K562 (cell line): ENCODE data around the gene PSMD14. TPM values are rescaled to one million over a fixed set of nuclear protein-coding genes. Genes with fewer than 3 reads are reported as not detected.
A peak's percentile ranks its signal among the peaks of the same experiment; 100 is the strongest.
"Not testable (repeated sequence)": the region's sequence is repeated elsewhere in the genome, so short reads cannot be mapped to it uniquely, and the experiment has no call there.

ENCODE experiments used
- ATAC-seq: fragments of 200-7000 bp; cut with Tn5 transposase; 3 replicates; pipeline ENCODE4 v1.9.1; 2020; ENCODE audit warnings: moderate library complexity
- BruUV-seq: library from RNA; stranded (reverse); fragments of 400-500 nt; replicated peaks from 2 replicates; lab custom pipeline; 2021; lab: Mats Ljungman, UMichigan
- CTCF ChIA-PET: fragments of 300-600 bp; formaldehyde crosslinking; extraction: SDS; loops from one replicate; lab custom pipeline; 2021; ENCODE audit warnings: low intra/inter-chr PET ratio; lab: Yijun Ruan, JAX
- POLR2A ChIA-PET: fragments of 300-600, 350-650 bp; sonication (Branson Sonifier 250); formaldehyde crosslinking; extraction: SDS; loops from one replicate; lab custom pipeline; 2021; ENCODE audit warnings: antibody characterized with exemption, inconsistent platforms; lab: Yijun Ruan, JAX
- DNase-seq, 4 experiments: peaks; one replicate each; pipeline versions ENCODE4 v3.0.0 to v3.0.0-alpha.2; 2011 to 2018; ENCODE audit warnings: low spot score in 3 of 4, mixed read lengths in 3 of 4; ENCODE audit errors: extremely low read depth in 1 of 4
- FAIRE-seq: peaks from 2 replicates; lab custom pipeline; 2011; peaks lifted over from hg19 to GRCh38; lab: Jason Lieb, UNC
- H2AFZ ChIP-seq: 2 replicates; pipeline ENCODE4 v1.6.0; 2011; ENCODE audit warnings: low read depth, low read length, control low read depth, inconsistent platforms
- H3K27ac ChIP-seq: fragments of 200-600 bp; 3 replicates; pipeline ENCODE4 v1.8.0; 2011; ENCODE audit warnings: low read depth, mild to moderate bottlenecking, control low read depth, inconsistent platforms, low read length, moderate library complexity, mixed read lengths; ENCODE audit errors: extremely low read depth
- H3K27me3 ChIP-seq, 2 experiments: fragments of 300-600 bp in 1 of 2; 2 replicates in 1 of 2; 3 replicates in 1 of 2; pipeline versions ENCODE4 v1.6.0 to v1.8.0; 2011; ENCODE audit warnings: inconsistent platforms in 2 of 2, low read length in 2 of 2, mild to moderate bottlenecking in 1 of 2, mixed read lengths in 1 of 2, moderate library complexity in 1 of 2; ENCODE audit not compliant: control insufficient read depth in 2 of 2, insufficient read depth in 2 of 2
- H3K36me3 ChIP-seq: fragments of 300-600 bp; 3 replicates; pipeline ENCODE4 v1.8.0; 2011; ENCODE audit warnings: mild to moderate bottlenecking, low read length, inconsistent platforms; ENCODE audit not compliant: control insufficient read depth, insufficient read depth
- H3K4me1 ChIP-seq, 2 experiments: fragments of 200-600 bp in 1 of 2; replicated peaks in 1 of 2; 2 replicates in 1 of 2; 3 replicates in 1 of 2; pipeline versions ENCODE4 v1.5.1 to v1.8.0; 2011; ENCODE audit warnings: inconsistent platforms in 2 of 2, low read length in 2 of 2, mild to moderate bottlenecking in 1 of 2, mixed read lengths in 1 of 2, moderate library complexity in 1 of 2; ENCODE audit not compliant: control insufficient read depth in 2 of 2, insufficient read depth in 2 of 2
- H3K4me2 ChIP-seq: 2 replicates; pipeline ENCODE4 v1.6.1; 2011; ENCODE audit warnings: low read length, control low read depth, inconsistent platforms, mixed read lengths; ENCODE audit not compliant: insufficient read depth
- H3K4me3 ChIP-seq: fragments of 200-600 bp; sonication (generic), shearing (Covaris generic); 2 replicates; pipeline ENCODE4 v1.5.1; 2016; ENCODE audit warnings: control low read depth, inconsistent platforms
- H3K79me2 ChIP-seq: fragments of 200-600 bp; 3 replicates; pipeline ENCODE4 v1.8.0; 2011; ENCODE audit warnings: low read length, inconsistent platforms; ENCODE audit not compliant: control insufficient read depth, insufficient read depth
- H3K9ac ChIP-seq, 2 experiments: 2 replicates each; pipeline versions ENCODE4 v1.6.0 to v1.6.1; 2011; ENCODE audit warnings: low read depth in 2 of 2, low read length in 2 of 2, control low read depth in 1 of 2, inconsistent platforms in 1 of 2, mild to moderate bottlenecking in 1 of 2, mixed read lengths in 1 of 2; ENCODE audit not compliant: insufficient read depth in 1 of 2
- H3K9me1 ChIP-seq: one replicate; pipeline ENCODE4 v1.6.0; 2011; ENCODE audit warnings: inconsistent platforms, mild to moderate bottlenecking, low read length, moderate library complexity; ENCODE audit not compliant: control insufficient read depth, insufficient read depth
- H3K9me3 ChIP-seq: replicated peaks from 2 replicates; pipeline ENCODE4 v1.5.1; 2011; ENCODE audit warnings: low read depth, low read length, inconsistent platforms; ENCODE audit not compliant: control insufficient read depth, insufficient read depth
- H4K20me1 ChIP-seq: replicated peaks from 2 replicates; pipeline ENCODE4 v1.6.1; 2011; ENCODE audit warnings: low read length, inconsistent platforms, mixed read lengths; ENCODE audit not compliant: control insufficient read depth, insufficient read depth
- CBFB ChIP-seq: sonication (generic); formaldehyde crosslinking; IDR thresholded peaks from 2 replicates; pipeline ENCODE4 v1.4.0; 2020; ENCODE audit warnings: mild to moderate bottlenecking, missing genetic modification reagents
- MNT ChIP-seq, 2 experiments: fragments of 450-650 bp; conservative IDR thresholded peaks; 2 replicates each; pipeline ENCODE4 v1.6.1; 2017; ENCODE audit warnings: mild to moderate bottlenecking in 2 of 2, moderate library complexity in 2 of 2
- MXD1 ChIP-seq: fragments of 250-450 bp; sonication (Bioruptor Pico); IDR thresholded peaks from 2 replicates; pipeline ENCODE4 v1.8.0; 2021; ENCODE audit warnings: borderline replicate concordance, mild to moderate bottlenecking, moderate library complexity; ENCODE audit not compliant: poor library complexity, severe bottlenecking
- POLR2AphosphoS5 ChIP-seq: IDR thresholded peaks from 2 replicates; pipeline ENCODE4 v1.6.1; 2011; ENCODE audit warnings: mild to moderate bottlenecking, low read depth, low read length, moderate library complexity; ENCODE audit not compliant: control insufficient read depth, insufficient read depth
- ZBTB33 ChIP-seq: sonication (generic); formaldehyde crosslinking; IDR thresholded peaks from 2 replicates; pipeline ENCODE4 v1.8.1; 2023; ENCODE audit warnings: mild to moderate bottlenecking, missing genetic modification reagents
- ZNF282 ChIP-seq: sonication (generic); formaldehyde crosslinking; IDR thresholded peaks from 2 replicates; pipeline ENCODE4 v1.8.1; 2023; ENCODE audit warnings: missing genetic modification reagents
- ZNF398 ChIP-seq: fragments of 250-450 bp; sonication (Bioruptor Pico); IDR thresholded peaks from 2 replicates; pipeline ENCODE4 v1.8.0; 2021; ENCODE audit warnings: moderate library complexity, mild to moderate bottlenecking, inconsistent platforms
- ZNF584 ChIP-seq: fragments of 200-800 bp; sonication (Bioruptor generic); IDR thresholded peaks from 2 replicates; pipeline ENCODE4 v1.6.1; 2016; ENCODE audit warnings: low read depth, mild to moderate bottlenecking, missing genetic modification characterization, missing compliant biosample characterization
- WGBS: fragments of 100-300 bp; shearing (Covaris generic); methylation state at CpG from one replicate; pipeline ENCODE4 v1.1.6; 2016; ENCODE audit warnings: low coverage, mixed read lengths; ENCODE audit not compliant: insufficient coverage; ENCODE audit errors: missing lambda C conversion rate; 5-methylcytosine and 5-hydroxymethylcytosine counted together
- in situ Hi-C: fragments of 300-500 bp; cut with MboI; formaldehyde crosslinking; loops from 4 replicates; pipeline ENCODE4 v1.15.0; 2018; ENCODE audit warnings: inconsistent platforms, mixed read lengths
- intact Hi-C: fragments of 100-400 bp; cut with micrococcal nuclease; formaldehyde crosslinking; loops from 2 replicates; pipeline ENCODE4 v1.14.2; 2022
- polyA plus RNA-seq, 8 experiments: library from polyadenylated mRNA; depleted of rRNA in 4 of 8; stranded (reverse) in 5 of 8; unstranded in 3 of 8; fragments of >200 nt; fragmentation: Nextera tagmentation in 2 of 8; fragmentation: Illumina TruSeq in 1 of 8; extraction: Ambion mirVana in 2 of 8; extraction: Trizol in 1 of 8; gene quantifications; 2 replicates each; pipeline versions ENCODE4 v1.2.1 to v1.2.3, GENCODE V29; 2011 to 2014; ENCODE audit warnings: inconsistent platforms in 1 of 8, missing spikeins in 1 of 8
- total RNA-seq, 7 experiments: library from RNA; depleted of rRNA in 6 of 7; stranded (reverse); fragments of >200 nt in 6 of 7; fragmentation: Illumina TruSeq in 2 of 7; extraction: Trizol in 2 of 7; gene quantifications; 2 replicates each; pipeline versions ENCODE4 v1.2.1 to v1.2.3, GENCODE V29; 2011 to 2021; ENCODE audit warnings: low replicate concordance in 1 of 7

Gene PSMD14
- total and polyA plus RNA-seq, 9 of the 15 experiments (the other 6 are each of a cell fraction or from before 2014, with no cell fraction given): 151 to 515 (median 228) TPM

GRCh38 chr2:161340930-161341413 is 32.7 kb downstream of the PSMD14 start:
- FAIRE-seq: not testable (repeated sequence)
- peaks cover 76% of the 10 kb centered on the region for H3K79me2 ChIP-seq
- peak; percentile 31; the same call in 1 of the 2 replicates for TF ChIP-seq ZBTB33 (CRISPR knock-in tag)
- TF ChIP-seq, all 486 proteins: peak for 1; not testable (repeated sequence) for 485
- H3K9me3 ChIP-seq, POLR2A ChIA-PET, intact Hi-C loops, H3K27ac ChIP-seq, CTCF ChIA-PET, H3K4me3 ChIP-seq, H3K9me1 ChIP-seq, H3K4me2 ChIP-seq, H2AFZ ChIP-seq, BruUV-seq, H3K9ac ChIP-seq, ATAC-seq, H3K27me3 ChIP-seq, H3K4me1 ChIP-seq, in situ Hi-C loops, H4K20me1 ChIP-seq, DNase-seq: not testable (repeated sequence)
- H3K36me3 ChIP-seq: peaks cover 40% of the 10 kb centered on the region
- WGBS: 94% methylated on average over 12 of the region's 64 CpGs

- FAIRE-seq: no peak
- Histone ChIP-seq H3K9me3 (0 out of 2 replicates have a peak, but pooled peaks cover 2% of the 10 kb centered on the region), H3K36me3 (peaks cover 36% of the 10 kb centered on the region), H3K9ac (no peak overlapping the region), H3K4me3 (no peak overlapping the region), H3K27ac (no peak overlapping the region), H4K20me1 (no peaks in the 10 kb centered on the region), H3K79me2 (peaks cover 78% of the 10 kb centered on the region), H3K9me1 (no peaks in the 10 kb centered on the region), H3K27me3 (no peaks in the 10 kb centered on the region), H3K4me1 (peaks cover 3 to 4% of the 10 kb centered on the region in 2 experiments; a peak in 3 of 5 replicates), H2AFZ (no peak overlapping the region), H3K4me2 (no peak overlapping the region)
- in situ Hi-C loops: no loop called here
- ChIA-PET CTCF (no interaction called here), POLR2A (no interaction called here)
- DNase-seq: no peak
- no peak for ATAC-seq
- WGBS: 98% methylated on average over 3 of the region's 3 CpGs
- no TSS peak for BruUV-seq
- intact Hi-C loops: no loop called here
- no peak for TF ChIP-seq MXD1
- TF ChIP-seq ZNF398 (CRISPR knock-in tag): no peak
- TF ChIP-seq ZNF584 (CRISPR knock-in tag): no peak
- no peak for TF ChIP-seq POLR2AphosphoS5
- TF ChIP-seq MNT (conservative IDR thresholded peaks at IDR 0.05): no peak
- no peak for TF ChIP-seq ZNF282
- no peak for TF ChIP-seq CBFB (CRISPR knock-in tag)
These were observed 35.0 kb downstream of the PSMD14 start for GRCh38 chr2:161343235-161343634.
